Measurements from ENCODE around the gene NTM. TPM values are rescaled to one million over a fixed set of nuclear protein-coding genes. Genes with fewer than 3 reads are reported as not detected.

NTM gene
- total RNA-seq, 1 experiment from 2014 or later: 8.6 TPM

- intact Hi-C loops (cut with micrococcal nuclease; ENCODE audit: unreplicated experiment): no loop called here
- ChIA-PET CTCF (no interaction called here), POLR2A (ENCODE audit: low non-redundant PET) (no interaction called here)
- Histone ChIP-seq H3K36me3 (ENCODE audit: insufficient read depth, low read length, poor library complexity, severe bottlenecking) (no peaks in the 10 kb centered on the region), H3K27ac (ENCODE audit: low read depth, low read length, poor library complexity, severe bottlenecking) (no peak overlapping the region), H3K4me3 (ENCODE audit: low read depth, low read length, poor library complexity, severe bottlenecking) (no peak overlapping the region), H3K27me3 (replicated peaks; ENCODE audit: insufficient read depth, low read depth, low read length, poor library complexity) (no peaks in the 10 kb centered on the region), H3K9me3 (ENCODE audit: low read depth, low read length, poor library complexity, severe bottlenecking) (no peaks in the 10 kb centered on the region), H3K4me1 (ENCODE audit: insufficient read depth, low read length, poor library complexity, severe bottlenecking) (peaks cover 22% of the 10 kb centered on the region)
- no peak for DNase-seq (ENCODE audit: low spot score)
- no peak for TF ChIP-seq EZH2 (IDR thresholded peaks at IDR 0.05; ENCODE audit: borderline replicate concordance, low read depth, low read length, poor library complexity, severe bottlenecking)
- TF ChIP-seq CTCF (conservative IDR thresholded peaks at IDR 0.05; ENCODE audit: low read depth, low read length): no peak
- BruUV-seq (replicated peaks): no TSS peak
These were observed 577.1 kb downstream of the NTM start for GRCh38 chr11:131947511-131947910.

DNA sequence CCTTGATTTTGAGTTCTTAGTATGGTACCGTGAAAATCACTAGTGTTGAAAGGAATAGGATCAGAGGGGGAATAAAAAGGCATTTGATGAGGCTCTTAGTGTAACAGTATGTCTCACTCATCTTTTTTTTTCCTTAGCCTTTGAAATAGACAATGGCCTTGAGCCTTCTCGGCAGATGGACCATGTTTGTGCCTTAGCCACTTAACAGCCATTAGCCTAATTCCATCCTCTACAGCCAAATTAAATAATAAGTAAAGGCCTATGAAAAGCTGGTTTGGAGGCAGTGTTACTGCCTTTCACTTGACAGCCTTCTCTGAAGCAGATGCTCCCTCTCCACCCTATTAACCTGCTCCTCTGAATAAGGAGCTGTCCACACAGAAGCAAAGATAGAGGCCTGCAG, 580.7 kb downstream of the NTM start:
- Histone ChIP-seq H3K27me3 (replicated peaks; ENCODE audit: insufficient read depth, low read depth, low read length, poor library complexity) (no peaks in the 10 kb centered on the region), H3K4me1 (ENCODE audit: insufficient read depth, low read length, poor library complexity, severe bottlenecking) (no peaks in the 10 kb centered on the region), H3K36me3 (ENCODE audit: insufficient read depth, low read length, poor library complexity, severe bottlenecking) (no peaks in the 10 kb centered on the region), H3K4me3 (ENCODE audit: low read depth, low read length, poor library complexity, severe bottlenecking) (no peak overlapping the region), H3K27ac (ENCODE audit: low read depth, low read length, poor library complexity, severe bottlenecking) (no peak overlapping the region), H3K9me3 (ENCODE audit: low read depth, low read length, poor library complexity, severe bottlenecking) (no peaks in the 10 kb centered on the region)
- POLR2A ChIA-PET (ENCODE audit: low non-redundant PET): no interaction called here
- CTCF ChIA-PET: no interaction called here
- intact Hi-C loops (cut with micrococcal nuclease; ENCODE audit: unreplicated experiment): no loop called here
- no peak for TF ChIP-seq EZH2 (IDR thresholded peaks at IDR 0.05; ENCODE audit: borderline replicate concordance, low read depth, low read length, poor library complexity, severe bottlenecking)
- no peak for TF ChIP-seq CTCF (conservative IDR thresholded peaks at IDR 0.05; ENCODE audit: low read depth, low read length)
- no peak for DNase-seq (ENCODE audit: low spot score)
- no TSS peak for BruUV-seq (replicated peaks)

- intact Hi-C loops (cut with micrococcal nuclease; ENCODE audit: unreplicated experiment): no loop called here
- Histone ChIP-seq H3K4me3 (ENCODE audit: low read depth, low read length, poor library complexity, severe bottlenecking) (no peak overlapping the region), H3K27ac (ENCODE audit: low read depth, low read length, poor library complexity, severe bottlenecking) (no peak overlapping the region), H3K36me3 (ENCODE audit: insufficient read depth, low read length, poor library complexity, severe bottlenecking) (no peaks in the 10 kb centered on the region), H3K9me3 (ENCODE audit: low read depth, low read length, poor library complexity, severe bottlenecking) (no peaks in the 10 kb centered on the region), H3K27me3 (replicated peaks; ENCODE audit: insufficient read depth, low read depth, low read length, poor library complexity) (no peaks in the 10 kb centered on the region), H3K4me1 (ENCODE audit: insufficient read depth, low read length, poor library complexity, severe bottlenecking) (peaks cover 13% of the 10 kb centered on the region)
- no peak for TF ChIP-seq EZH2 (IDR thresholded peaks at IDR 0.05; ENCODE audit: borderline replicate concordance, low read depth, low read length, poor library complexity, severe bottlenecking)
- no peak for TF ChIP-seq CTCF (conservative IDR thresholded peaks at IDR 0.05; ENCODE audit: low read depth, low read length)
- DNase-seq (ENCODE audit: low spot score): no peak
- POLR2A ChIA-PET (ENCODE audit: low non-redundant PET): no interaction called here
- BruUV-seq (replicated peaks): no TSS peak
- CTCF ChIA-PET: no interaction called here
These were observed 583.7 kb downstream of the NTM start for GRCh38 chr11:131954146-131954545.
